Measurements from ENCODE around the gene CAMTA1.
A peak's percentile ranks its signal among the peaks of the same experiment; 100 is the strongest.

Gene CAMTA1

GRCh38 chr1:7473223-7474142, 688.2 kb downstream of the CAMTA1 start:
- no peak for DNase-seq

GRCh38 chr1:7474143-7474490, 688.9 kb downstream of the CAMTA1 start:
- DNase-seq = no peak

GRCh38 chr1:7474786-7475502, 689.7 kb downstream of the CAMTA1 start:
- no peak for DNase-seq

- DNase-seq = no peak
These were observed 690.4 kb downstream of the CAMTA1 start for GRCh38 chr1:7475691-7476090.

GRCh38 chr1:7476402-7476801, 691.1 kb downstream of the CAMTA1 start:
- DNase-seq = no peak

- DNase-seq = no peak
These were observed 691.8 kb downstream of the CAMTA1 start for GRCh38 chr1:7476861-7477547.

GRCh38 chr1:7477593-7477992, 692.3 kb downstream of the CAMTA1 start:
- DNase-seq = no peak

GRCh38 chr1:7478142-7478790, 693.0 kb downstream of the CAMTA1 start:
- no peak for DNase-seq

GRCh38 chr1:7478809-7479499, 693.7 kb downstream of the CAMTA1 start:
- peak; percentile 68 for DNase-seq

- no peak for DNase-seq
These were observed 694.3 kb downstream of the CAMTA1 start for GRCh38 chr1:7479571-7479970.

- no peak for DNase-seq
These were observed 695.9 kb downstream of the CAMTA1 start for GRCh38 chr1:7481194-7481593.

GRCh38 chr1:7482077-7482476, 696.8 kb downstream of the CAMTA1 start:
- DNase-seq = no peak

GRCh38 chr1:7482772-7483495, 697.7 kb downstream of the CAMTA1 start:
- DNase-seq = no peak

- no peak for DNase-seq
These were observed 698.6 kb downstream of the CAMTA1 start for GRCh38 chr1:7483634-7484383.

- no peak for DNase-seq
These were observed 700.0 kb downstream of the CAMTA1 start for GRCh38 chr1:7485086-7485780.

- DNase-seq = no peak
These were observed 700.6 kb downstream of the CAMTA1 start for GRCh38 chr1:7485826-7486225.

GRCh38 chr1:7487766-7488474, 702.7 kb downstream of the CAMTA1 start:
- no peak for DNase-seq

GRCh38 chr1:7488475-7488842, 703.2 kb downstream of the CAMTA1 start:
- no peak for DNase-seq

GRCh38 chr1:7489586-7489985, 704.3 kb downstream of the CAMTA1 start:
- DNase-seq = peak; percentile 82

- no peak for DNase-seq
These were observed 705.3 kb downstream of the CAMTA1 start for GRCh38 chr1:7490576-7490975.

Measured in NCI-H526 treated with DMSO at 0.1 percent for 48 hours (cell line).